Measurements from ENCODE around the gene OR2T8.
"Not testable (repeated sequence)": the region's sequence is repeated elsewhere in the genome, so short reads cannot be mapped to it uniquely, and the experiment has no call there.

Gene OR2T8

DNA sequence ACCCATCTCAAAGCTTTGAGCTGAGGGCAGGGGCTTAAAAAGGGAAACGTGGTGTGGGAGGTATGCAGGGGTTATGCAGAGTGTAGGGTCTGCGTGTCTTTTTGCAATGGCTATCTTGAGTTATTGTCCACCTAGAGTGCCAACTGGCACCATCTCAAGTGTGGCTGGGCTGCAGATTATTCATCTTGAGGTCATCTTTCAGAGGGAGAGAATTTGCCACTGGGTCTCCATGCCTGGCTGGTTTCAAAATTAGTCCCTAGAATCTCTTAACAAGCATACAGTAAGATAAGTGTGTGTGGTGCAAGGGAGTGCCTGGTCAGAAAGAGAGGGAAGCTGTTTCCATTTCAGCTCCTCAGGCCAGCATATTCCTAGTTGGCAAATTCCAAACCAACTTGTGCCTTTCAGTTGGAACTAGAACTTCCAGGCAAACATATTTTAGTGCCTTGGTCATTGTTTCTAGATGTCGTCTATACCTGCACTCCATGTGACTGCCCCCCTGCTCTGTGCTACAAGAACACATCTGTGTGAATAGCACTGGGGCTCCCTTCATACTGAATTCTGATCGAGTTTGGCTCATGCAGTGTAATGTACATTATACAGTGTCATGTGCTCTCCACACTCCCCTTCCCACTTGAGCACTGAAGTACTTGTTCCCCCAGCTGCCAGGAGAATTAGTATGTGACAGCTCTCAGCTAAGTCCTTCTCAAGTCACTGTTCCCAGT, 5.0 kb upstream of the OR2T8 start:
- no peak overlapping the region for H3K9ac ChIP-seq (ENCODE audit: low read length)
- H3K36me3 ChIP-seq (ENCODE audit: control insufficient read depth, insufficient read depth, low read length): no peaks in the 10 kb centered on the region
- no peaks in the 10 kb centered on the region for H3K9me3 ChIP-seq (ENCODE audit: control insufficient read depth, low read length)
- H3K27me3 ChIP-seq (ENCODE audit: control insufficient read depth, insufficient read depth, low read length): no peaks in the 10 kb centered on the region
- no peak overlapping the region for H3K4me3 ChIP-seq (ENCODE audit: low read length)
- no peaks in the 10 kb centered on the region for H3K4me1 ChIP-seq (ENCODE audit: control insufficient read depth, insufficient read depth, low read length)

DNA sequence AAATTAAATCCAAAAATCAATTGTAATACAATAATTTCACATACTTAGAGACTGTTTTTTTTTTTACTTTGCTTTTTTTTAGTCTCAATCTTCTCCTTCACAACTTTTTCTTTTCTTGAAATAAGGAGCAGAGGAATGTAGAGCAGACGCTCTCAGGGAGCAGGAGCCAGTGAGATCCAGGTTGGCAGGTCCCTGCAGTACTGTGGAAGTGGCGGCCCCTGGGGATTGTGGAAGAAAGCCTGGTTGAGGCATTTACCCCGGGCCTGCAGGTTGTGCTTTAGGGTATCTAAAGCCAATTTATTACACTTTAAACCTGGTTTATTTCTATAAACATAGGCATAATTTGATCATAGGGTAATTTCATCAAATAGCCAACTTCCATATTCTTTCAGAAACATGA, 3.9 kb downstream of the OR2T8 start:
- Histone ChIP-seq H3K9me3 (ENCODE audit: control insufficient read depth, low read length) (no peaks in the 10 kb centered on the region), H3K4me1 (ENCODE audit: control insufficient read depth, insufficient read depth, low read length) (no peaks in the 10 kb centered on the region), H3K36me3 (ENCODE audit: control insufficient read depth, insufficient read depth, low read length) (no peaks in the 10 kb centered on the region), H3K9ac (ENCODE audit: low read length) (no peak overlapping the region), H3K27me3 (ENCODE audit: control insufficient read depth, insufficient read depth, low read length) (no peaks in the 10 kb centered on the region), H3K4me3 (ENCODE audit: low read length) (no peak overlapping the region)

DNA sequence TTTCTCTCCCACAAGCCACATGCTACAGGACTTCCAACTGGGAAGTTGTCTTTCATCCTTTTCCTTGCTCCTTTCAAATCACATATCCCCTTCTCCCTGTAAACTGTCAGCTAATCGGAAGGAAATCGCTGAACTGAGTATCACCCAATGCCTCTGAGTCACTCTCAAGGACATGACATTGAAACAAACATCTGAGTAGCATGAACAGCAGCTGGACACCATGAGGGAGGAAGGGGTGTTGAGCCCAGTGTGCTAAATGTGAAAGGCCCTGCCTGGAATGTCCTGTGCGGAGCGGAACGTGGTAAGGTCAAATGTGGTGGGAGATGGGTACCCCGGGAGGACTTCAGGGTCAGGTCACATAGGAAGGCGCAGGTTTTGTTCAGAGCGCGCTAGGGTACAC, 4.8 kb downstream of the OR2T8 start, which contains the start of gene OR2AJ1:
Gene OR2AJ1, plus strand, starts transcription at position 22 of the 400 bp plus-strand sequence. CDS start 8,880 bp downstream, outside the sequence.
- no peaks in the 10 kb centered on the region for H3K4me1 ChIP-seq (ENCODE audit: control insufficient read depth, insufficient read depth, low read length)
- no peaks in the 10 kb centered on the region for H3K36me3 ChIP-seq (ENCODE audit: control insufficient read depth, insufficient read depth, low read length)
- H3K27me3 ChIP-seq (ENCODE audit: control insufficient read depth, insufficient read depth, low read length): no peaks in the 10 kb centered on the region
- no peaks in the 10 kb centered on the region for H3K9me3 ChIP-seq (ENCODE audit: control insufficient read depth, low read length)
- H3K9ac ChIP-seq (ENCODE audit: low read length): no peak within 1 kb of the TSS
- H3K4me3 ChIP-seq (ENCODE audit: low read length): no peak within 1 kb of the TSS

DNA sequence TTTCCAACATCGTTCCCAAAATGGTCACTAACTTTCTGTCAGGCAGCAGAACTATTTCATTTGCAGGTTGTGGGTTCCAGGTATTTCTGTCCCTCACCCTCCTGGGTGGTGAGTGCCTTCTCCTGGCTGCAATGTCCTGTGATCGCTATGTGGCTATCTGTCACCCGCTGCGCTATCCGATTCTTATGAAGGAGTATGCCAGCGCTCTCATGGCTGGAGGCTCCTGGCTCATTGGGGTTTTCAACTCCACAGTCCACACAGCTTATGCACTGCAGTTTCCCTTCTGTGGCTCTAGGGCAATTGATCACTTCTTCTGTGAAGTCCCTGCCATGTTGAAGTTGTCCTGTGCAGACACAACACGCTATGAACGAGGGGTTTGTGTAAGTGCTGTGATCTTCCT, 13.9 kb downstream of the OR2T8 start:
- H3K9ac ChIP-seq (ENCODE audit: low read length): no peak overlapping the region
- no peak overlapping the region for H3K4me3 ChIP-seq (ENCODE audit: low read length)
- no peaks in the 10 kb centered on the region for H3K9me3 ChIP-seq (ENCODE audit: control insufficient read depth, low read length)
- no peaks in the 10 kb centered on the region for H3K4me1 ChIP-seq (ENCODE audit: control insufficient read depth, insufficient read depth, low read length)
- no peaks in the 10 kb centered on the region for H3K36me3 ChIP-seq (ENCODE audit: control insufficient read depth, insufficient read depth, low read length)
- no peaks in the 10 kb centered on the region for H3K27me3 ChIP-seq (ENCODE audit: control insufficient read depth, insufficient read depth, low read length)

DNA sequence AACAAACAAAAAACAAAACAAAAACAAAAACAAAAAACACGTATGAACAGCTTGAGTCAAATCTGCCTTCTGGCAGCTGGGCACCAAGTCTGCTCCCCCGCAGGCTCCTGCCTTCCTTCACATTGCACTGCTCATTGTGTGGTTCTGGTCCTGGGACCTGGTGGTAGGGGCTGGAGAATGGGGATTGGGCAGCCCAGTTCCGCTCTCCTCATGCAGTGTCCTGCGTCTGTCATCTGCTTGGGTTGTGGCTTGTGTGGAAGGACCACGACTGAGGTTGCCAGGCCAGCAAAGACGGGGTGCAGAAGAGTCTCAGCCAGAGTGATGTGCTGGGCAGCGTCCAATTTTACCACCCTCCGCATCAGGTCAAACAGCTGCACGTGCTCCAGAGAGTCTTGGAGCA, 15.7 kb downstream of the OR2T8 start:
- Histone ChIP-seq H3K4me3 (ENCODE audit: low read length) (no peak overlapping the region), H3K36me3 (ENCODE audit: control insufficient read depth, insufficient read depth, low read length) (no peaks in the 10 kb centered on the region), H3K4me1 (ENCODE audit: control insufficient read depth, insufficient read depth, low read length) (no peaks in the 10 kb centered on the region), H3K27me3 (ENCODE audit: control insufficient read depth, insufficient read depth, low read length) (no peaks in the 10 kb centered on the region), H3K9ac (ENCODE audit: low read length) (no peak overlapping the region), H3K9me3 (ENCODE audit: control insufficient read depth, low read length) (no peaks in the 10 kb centered on the region)

DNA sequence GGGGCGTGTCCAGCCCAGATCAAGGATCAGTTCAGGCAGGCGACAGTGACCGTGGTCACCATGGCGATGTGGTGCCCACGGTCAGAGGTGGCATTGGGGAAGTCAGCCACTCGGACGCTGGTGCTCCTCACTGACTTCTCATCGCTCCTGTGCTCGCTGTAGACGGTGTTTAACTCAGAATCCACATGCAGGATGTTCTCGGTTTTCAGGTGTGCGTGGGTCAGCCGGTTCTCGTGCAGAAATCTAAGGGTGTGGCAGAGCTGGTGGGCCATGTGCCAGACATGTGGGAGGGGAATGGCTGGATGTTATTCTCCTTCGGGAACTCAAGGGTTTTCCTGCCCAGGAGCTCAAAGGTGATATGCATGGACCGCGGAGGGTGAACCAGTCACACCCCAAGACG, 16.4 kb downstream of the OR2T8 start:
- no peaks in the 10 kb centered on the region for H3K27me3 ChIP-seq (ENCODE audit: control insufficient read depth, insufficient read depth, low read length)
- H3K36me3 ChIP-seq (ENCODE audit: control insufficient read depth, insufficient read depth, low read length): no peaks in the 10 kb centered on the region
- H3K4me1 ChIP-seq (ENCODE audit: control insufficient read depth, insufficient read depth, low read length): no peaks in the 10 kb centered on the region
- H3K4me3 ChIP-seq (ENCODE audit: low read length): no peak overlapping the region
- no peak overlapping the region for H3K9ac ChIP-seq (ENCODE audit: low read length)
- no peaks in the 10 kb centered on the region for H3K9me3 ChIP-seq (ENCODE audit: control insufficient read depth, low read length)

DNA sequence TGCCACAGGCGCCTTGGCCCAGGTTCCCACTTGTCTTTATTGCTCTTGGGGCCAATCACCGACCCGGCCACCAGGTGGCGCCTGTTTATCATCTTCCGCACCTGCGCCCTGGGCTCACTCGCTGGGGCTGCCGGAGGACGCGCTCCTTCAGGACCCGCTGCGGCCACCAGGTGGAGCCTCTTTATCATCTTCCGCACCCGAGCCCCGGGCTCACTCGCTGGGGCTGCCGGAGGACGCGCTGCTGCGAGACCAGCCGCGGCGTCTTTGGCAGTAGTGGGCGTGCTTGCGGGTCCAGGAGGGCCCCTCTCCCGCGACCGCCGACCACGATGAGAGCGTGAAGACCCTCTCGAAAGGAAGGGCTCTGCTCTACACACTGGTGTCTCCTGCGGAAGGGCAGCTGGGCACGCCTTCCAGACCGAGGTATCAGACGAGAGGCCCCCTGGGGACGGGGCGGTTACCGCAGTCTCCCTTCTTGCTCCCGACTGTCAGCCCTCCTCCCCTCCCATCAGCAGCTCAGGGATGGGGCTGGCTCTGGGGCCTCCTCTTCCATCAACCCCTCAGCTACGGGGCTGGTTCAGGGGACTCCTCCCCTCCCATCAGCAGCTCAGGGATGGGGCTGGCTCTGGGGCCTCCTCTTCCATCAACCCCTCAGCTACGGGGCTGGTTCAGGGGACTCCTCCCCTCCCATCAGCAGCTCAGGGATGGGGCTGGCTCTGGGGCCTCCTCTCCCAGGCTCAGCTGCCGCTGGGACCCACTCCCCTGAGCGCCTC, 17.1 kb downstream of the OR2T8 start:
- not testable (repeated sequence) for H3K9me3 ChIP-seq (ENCODE audit: control insufficient read depth, low read length); H3K36me3 ChIP-seq (ENCODE audit: control insufficient read depth, insufficient read depth, low read length); H3K4me1 ChIP-seq (ENCODE audit: control insufficient read depth, insufficient read depth, low read length); H3K27me3 ChIP-seq (ENCODE audit: control insufficient read depth, insufficient read depth, low read length); H3K9ac ChIP-seq (ENCODE audit: low read length); H3K4me3 ChIP-seq (ENCODE audit: low read length)

DNA sequence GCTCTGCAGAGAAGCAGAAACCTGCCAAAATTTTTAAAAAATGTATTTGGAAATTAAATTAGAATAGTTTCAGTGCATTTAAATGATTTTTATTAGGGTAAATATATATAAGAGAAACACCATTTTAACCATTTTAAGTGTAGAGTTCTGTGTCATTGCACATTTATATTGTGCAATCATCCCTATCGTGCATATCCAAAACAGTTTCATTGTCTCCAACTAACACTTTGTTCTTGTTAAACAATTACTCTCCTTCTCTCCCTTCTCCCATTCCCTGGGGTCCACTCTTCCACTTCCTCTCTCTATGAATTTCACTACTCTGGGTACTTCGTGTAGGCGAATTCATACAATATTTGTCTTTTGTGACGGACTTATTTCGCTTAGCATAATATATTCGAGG, 22.6 kb downstream of the OR2T8 start:
- H3K4me1 ChIP-seq (ENCODE audit: control insufficient read depth, insufficient read depth, low read length): no peaks in the 10 kb centered on the region
- H3K36me3 ChIP-seq (ENCODE audit: control insufficient read depth, insufficient read depth, low read length): no peaks in the 10 kb centered on the region
- no peak overlapping the region for H3K9ac ChIP-seq (ENCODE audit: low read length)
- H3K27me3 ChIP-seq (ENCODE audit: control insufficient read depth, insufficient read depth, low read length): no peaks in the 10 kb centered on the region
- no peaks in the 10 kb centered on the region for H3K9me3 ChIP-seq (ENCODE audit: control insufficient read depth, low read length)
- no peak overlapping the region for H3K4me3 ChIP-seq (ENCODE audit: low read length)

DNA sequence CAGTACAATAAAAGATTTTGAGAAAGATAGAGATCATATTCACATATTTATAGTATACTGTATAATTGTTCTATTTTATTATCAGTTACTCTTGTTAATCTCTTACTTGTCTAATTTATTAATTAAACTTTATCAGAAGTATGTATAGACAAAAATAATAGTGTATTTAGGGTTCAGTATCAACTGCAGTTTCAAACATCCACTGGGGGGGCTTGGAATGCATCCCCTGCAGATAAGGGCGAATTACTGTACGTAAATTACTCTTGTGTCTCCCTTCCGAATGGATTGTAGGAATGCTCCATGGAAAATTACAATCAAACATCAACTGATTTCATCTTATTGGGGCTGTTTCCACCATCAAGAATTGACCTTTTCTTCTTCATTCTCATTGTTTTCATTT, 28.5 kb downstream of the OR2T8 start, which contains the start of gene OR2L8:
Gene OR2L8, plus strand, starts transcription at position 301 of the 400 bp plus-strand sequence. Its CDS starts 0 bp downstream, at position 301.
- Histone ChIP-seq H3K27me3 (ENCODE audit: control insufficient read depth, insufficient read depth, low read length) (no peaks in the 10 kb centered on the region), H3K36me3 (ENCODE audit: control insufficient read depth, insufficient read depth, low read length) (no peaks in the 10 kb centered on the region), H3K9ac (ENCODE audit: low read length) (no peak within 1 kb of the TSS), H3K4me1 (ENCODE audit: control insufficient read depth, insufficient read depth, low read length) (no peaks in the 10 kb centered on the region), H3K9me3 (ENCODE audit: control insufficient read depth, low read length) (no peaks in the 10 kb centered on the region), H3K4me3 (ENCODE audit: low read length) (no peak within 1 kb of the TSS)

DNA sequence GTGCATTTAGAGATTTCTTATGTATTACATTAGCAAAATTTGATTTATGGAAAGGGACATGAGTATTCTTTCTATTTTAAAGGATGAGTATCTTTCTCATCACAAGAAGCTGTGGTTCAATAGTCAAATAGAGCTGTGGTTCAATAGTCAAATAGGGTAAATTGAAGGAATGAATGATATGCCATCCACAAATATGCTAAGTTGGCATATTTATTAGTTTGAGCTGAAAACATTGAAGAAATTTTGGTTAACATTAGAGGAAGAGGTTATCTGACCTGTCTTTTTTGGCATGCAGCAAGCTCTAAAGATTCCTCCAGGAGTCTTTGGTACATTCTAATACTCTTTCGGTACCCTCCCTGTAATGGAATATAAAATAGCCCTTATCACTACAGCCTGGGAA, 33.4 kb downstream of the OR2T8 start:
- no peak overlapping the region for H3K9ac ChIP-seq (ENCODE audit: low read length)
- H3K4me1 ChIP-seq (ENCODE audit: control insufficient read depth, insufficient read depth, low read length): no peaks in the 10 kb centered on the region
- H3K27me3 ChIP-seq (ENCODE audit: control insufficient read depth, insufficient read depth, low read length): no peaks in the 10 kb centered on the region
- no peaks in the 10 kb centered on the region for H3K36me3 ChIP-seq (ENCODE audit: control insufficient read depth, insufficient read depth, low read length)
- no peaks in the 10 kb centered on the region for H3K9me3 ChIP-seq (ENCODE audit: control insufficient read depth, low read length)
- no peak overlapping the region for H3K4me3 ChIP-seq (ENCODE audit: low read length)

DNA sequence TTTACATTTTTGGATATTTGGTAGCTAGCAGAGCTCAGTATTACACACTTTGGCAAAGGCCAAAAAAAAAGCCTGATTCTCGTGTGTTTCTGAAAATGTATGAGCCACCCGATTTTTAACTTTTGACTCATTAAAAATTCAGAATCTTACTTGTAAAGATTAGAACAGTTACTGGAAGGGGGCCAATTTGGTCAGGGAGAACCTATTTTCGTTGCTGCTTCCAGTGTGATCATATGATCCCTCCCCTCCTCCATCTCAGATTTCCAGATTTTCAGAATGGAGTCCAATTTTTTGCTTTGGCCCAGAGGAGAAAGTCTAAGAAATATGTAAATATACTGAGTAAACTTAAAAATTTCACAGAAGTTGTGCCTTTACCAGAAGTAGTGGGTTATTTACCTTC, 41.7 kb downstream of the OR2T8 start:
- Histone ChIP-seq H3K4me3 (ENCODE audit: low read length) (no peak overlapping the region), H3K36me3 (ENCODE audit: control insufficient read depth, insufficient read depth, low read length) (no peaks in the 10 kb centered on the region), H3K4me1 (ENCODE audit: control insufficient read depth, insufficient read depth, low read length) (no peaks in the 10 kb centered on the region), H3K9me3 (ENCODE audit: control insufficient read depth, low read length) (no peaks in the 10 kb centered on the region), H3K9ac (ENCODE audit: low read length) (no peak overlapping the region), H3K27me3 (ENCODE audit: control insufficient read depth, insufficient read depth, low read length) (no peaks in the 10 kb centered on the region)

DNA sequence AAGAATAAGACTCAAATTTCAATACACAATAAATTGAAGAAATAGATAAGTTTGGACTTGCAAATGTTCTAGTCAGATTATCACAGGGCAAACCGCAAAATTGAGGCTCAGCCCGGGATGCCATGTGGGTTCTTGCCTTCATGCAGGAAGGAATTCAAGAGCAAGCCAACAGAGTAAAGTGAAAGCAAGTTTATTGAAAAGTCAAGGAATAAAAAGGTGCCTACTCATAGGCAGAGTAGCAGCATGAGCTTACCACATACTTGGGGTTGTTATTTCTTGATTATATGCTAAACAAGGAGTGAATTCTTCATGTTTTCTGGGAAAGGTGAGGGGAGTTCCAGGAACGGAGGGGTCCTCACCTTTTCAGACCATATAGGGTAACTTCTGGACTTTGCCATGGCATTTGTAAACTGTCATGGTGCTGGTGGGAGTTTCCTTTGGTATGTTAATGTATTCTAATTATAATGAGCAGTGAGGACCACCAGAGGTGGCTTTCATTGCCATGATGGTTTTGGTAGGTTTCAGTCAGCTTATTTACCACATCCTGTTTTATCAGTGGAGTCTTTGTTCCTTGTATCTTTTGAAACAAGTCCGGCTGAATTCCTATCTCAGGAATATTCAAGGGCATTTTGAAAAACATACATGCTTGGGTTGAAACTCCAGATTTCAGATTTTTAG, 43.0 kb downstream of the OR2T8 start:
- Histone ChIP-seq H3K4me1 (ENCODE audit: control insufficient read depth, insufficient read depth, low read length) (no peaks in the 10 kb centered on the region), H3K9ac (ENCODE audit: low read length) (no peak overlapping the region), H3K27me3 (ENCODE audit: control insufficient read depth, insufficient read depth, low read length) (no peaks in the 10 kb centered on the region), H3K9me3 (ENCODE audit: control insufficient read depth, low read length) (no peaks in the 10 kb centered on the region), H3K36me3 (ENCODE audit: control insufficient read depth, insufficient read depth, low read length) (no peaks in the 10 kb centered on the region), H3K4me3 (ENCODE audit: low read length) (no peak overlapping the region)
